H9 (cell line): ENCODE measurements around the gene NEAT1. TPM values are rescaled to one million over a fixed set of nuclear protein-coding genes. Genes with fewer than 3 reads are reported as not detected.

Source experiments
- DNase-seq: peaks from one replicate; pipeline ENCODE4 v3.0.0-alpha.2; 2017
- H2AFZ ChIP-seq: one replicate; pipeline ENCODE4 v1.6.1; 2013; ENCODE audit warnings: mild to moderate bottlenecking, low read length, control low read depth, moderate library complexity
- H2AK5ac ChIP-seq: 2 replicates; pipeline ENCODE4 v1.6.1; 2013; ENCODE audit warnings: low read length, control low read depth, mixed read lengths; ENCODE audit not compliant: insufficient read length
- H2BK120ac ChIP-seq: one replicate; pipeline ENCODE4 v1.6.1; 2013; ENCODE audit warnings: low read depth, mild to moderate bottlenecking, low read length, control low read depth, inconsistent platforms; ENCODE audit not compliant: poor library complexity, severe bottlenecking
- H2BK12ac ChIP-seq: 2 replicates; pipeline ENCODE4 v1.6.1; 2013; ENCODE audit warnings: low read length, control low read depth, mixed read lengths, low read depth; ENCODE audit not compliant: insufficient read length
- H2BK15ac ChIP-seq: 2 replicates; pipeline ENCODE4 v1.6.1; 2013; ENCODE audit warnings: low read depth, low read length, control low read depth
- H2BK20ac ChIP-seq: one replicate; pipeline ENCODE4 v1.6.1; 2013; ENCODE audit warnings: low read depth, mild to moderate bottlenecking, low read length, control low read depth, inconsistent platforms; ENCODE audit not compliant: poor library complexity, severe bottlenecking
- H2BK5ac ChIP-seq: 2 replicates; pipeline ENCODE4 v1.6.1; 2013; ENCODE audit warnings: low read length, control low read depth, mixed read lengths; ENCODE audit not compliant: insufficient read length
- H3K14ac ChIP-seq: 2 replicates; pipeline ENCODE4 v1.6.1; 2013; ENCODE audit warnings: low read length, control low read depth; ENCODE audit not compliant: insufficient read depth
- H3K18ac ChIP-seq: 2 replicates; pipeline ENCODE4 v1.6.1; 2013; ENCODE audit warnings: low read depth, mild to moderate bottlenecking, mixed read lengths, low read length, control low read depth; ENCODE audit not compliant: insufficient read length
- H3K23ac ChIP-seq: 2 replicates; pipeline ENCODE4 v1.6.1; 2013; ENCODE audit warnings: low read length, control low read depth, mixed read lengths, low read depth; ENCODE audit not compliant: insufficient read length
- H3K23me2 ChIP-seq: 2 replicates; pipeline ENCODE4 v1.6.1; 2013; ENCODE audit warnings: low read depth, mild to moderate bottlenecking, mixed read lengths, low read length, control low read depth; ENCODE audit not compliant: insufficient read length, poor library complexity, severe bottlenecking
- H3K27ac ChIP-seq: 2 replicates; pipeline ENCODE4 v1.5.1; 2013; ENCODE audit warnings: low read length, control low read depth, mixed read lengths, low read depth; ENCODE audit not compliant: insufficient read length
- H3K27me3 ChIP-seq: 2 replicates; pipeline ENCODE4 v1.6.1; 2013; ENCODE audit warnings: low read length, control low read depth, inconsistent platforms; ENCODE audit not compliant: insufficient read depth
- H3K4ac ChIP-seq: 2 replicates; pipeline ENCODE4 v1.6.1; 2013; ENCODE audit warnings: low read depth, mild to moderate bottlenecking, control low read depth, inconsistent platforms, low read length, moderate library complexity
- H3K4me1 ChIP-seq: 2 replicates; pipeline ENCODE4 v1.6.1; 2013; ENCODE audit warnings: low read length, control low read depth, inconsistent platforms; ENCODE audit not compliant: insufficient read depth
- H3K4me2 ChIP-seq: 2 replicates; pipeline ENCODE4 v1.6.1; 2013; ENCODE audit warnings: low read length, control low read depth, mixed read lengths; ENCODE audit not compliant: insufficient read length, insufficient read depth
- H3K56ac ChIP-seq: 2 replicates; pipeline ENCODE4 v1.6.1; 2013; ENCODE audit warnings: low read depth, mild to moderate bottlenecking, mixed read lengths, low read length, control low read depth; ENCODE audit not compliant: insufficient read length
- H3K79me1 ChIP-seq: 2 replicates; pipeline ENCODE4 v1.6.1; 2013; ENCODE audit warnings: low read depth, mild to moderate bottlenecking, moderate library complexity, low read length, control low read depth, inconsistent platforms; ENCODE audit not compliant: insufficient read depth, poor library complexity, severe bottlenecking
- H3K79me2 ChIP-seq: 2 replicates; pipeline ENCODE4 v1.6.1; 2013; ENCODE audit warnings: low read length, control low read depth, inconsistent platforms; ENCODE audit not compliant: insufficient read depth
- H3K9ac ChIP-seq: 2 replicates; pipeline ENCODE4 v1.6.1; 2013; ENCODE audit warnings: low read length, control low read depth, mixed read lengths; ENCODE audit not compliant: insufficient read length; ENCODE audit errors: extremely low read depth
- H3K9me3 ChIP-seq: one replicate; pipeline ENCODE4 v1.6.1; 2013; ENCODE audit warnings: low read depth, low read length, inconsistent platforms; ENCODE audit not compliant: control insufficient read depth
- H3T11ph ChIP-seq: one replicate; pipeline ENCODE4 v1.6.1; 2013; ENCODE audit warnings: mild to moderate bottlenecking, low read length, control low read depth, inconsistent platforms
- H4K20me1 ChIP-seq: one replicate; pipeline ENCODE4 v1.6.1; 2013; ENCODE audit not compliant: control insufficient read depth, insufficient read length, insufficient read depth
- H4K5ac ChIP-seq: 2 replicates; pipeline ENCODE4 v1.6.1; 2013; ENCODE audit warnings: low read depth, mild to moderate bottlenecking, mixed read lengths, low read length, control low read depth; ENCODE audit not compliant: insufficient read length
- H4K8ac ChIP-seq: replicated peaks from 2 replicates; pipeline ENCODE4 v1.6.1; 2013; ENCODE audit warnings: low read length, control low read depth, mixed read lengths, low read depth; ENCODE audit not compliant: insufficient read length
- H4K91ac ChIP-seq: 2 replicates; pipeline ENCODE4 v1.6.1; 2013; ENCODE audit warnings: low read depth, mild to moderate bottlenecking, moderate library complexity, mixed read lengths, low read length, control low read depth; ENCODE audit not compliant: insufficient read length
- H3K27ac Mint-ChIP-seq, 3 experiments: 2 replicates in 2 of 3; 3 replicates in 1 of 3; pipeline ENCODE4 v1.8.0; 2020 to 2021; ENCODE audit warnings: mixed read lengths in 3 of 3, mild to moderate bottlenecking in 1 of 3, moderate library complexity in 1 of 3
- H3K27me3 Mint-ChIP-seq: 2 replicates; pipeline ENCODE4 v1.8.0; 2021; ENCODE audit warnings: low read depth, mild to moderate bottlenecking, moderate library complexity, mixed read lengths
- H3K36me3 Mint-ChIP-seq, 3 experiments: 2 replicates in 2 of 3; 3 replicates in 1 of 3; pipeline ENCODE4 v1.8.0; 2020 to 2021; ENCODE audit warnings: low read depth in 3 of 3, mixed read lengths in 3 of 3; ENCODE audit not compliant: insufficient read depth in 1 of 3
- H3K4me1 Mint-ChIP-seq, 2 experiments: 2 replicates each; pipeline ENCODE4 v1.8.0; 2020; ENCODE audit warnings: mixed read lengths in 2 of 2
- H3K4me3 Mint-ChIP-seq, 2 experiments: 2 replicates in 1 of 2; 3 replicates in 1 of 2; pipeline ENCODE4 v1.8.0; 2020 to 2021; ENCODE audit warnings: mild to moderate bottlenecking in 2 of 2, mixed read lengths in 2 of 2, moderate library complexity in 1 of 2
- H3K9me3 Mint-ChIP-seq, 2 experiments: 2 replicates in 1 of 2; 3 replicates in 1 of 2; pipeline ENCODE4 v1.8.0; 2020; ENCODE audit warnings: mild to moderate bottlenecking in 2 of 2, mixed read lengths in 2 of 2, moderate library complexity in 1 of 2
- WGBS: extraction: QIAGEN DNeasy Blood & Tissue Kit; methylation state at CpG from one replicate; pipeline ENCODE4 v1.1.7; 2013; ENCODE audit warnings: missing lambda C conversion rate, low lambda C conversion rate, mixed read lengths; ENCODE audit not compliant: insufficient read length; ENCODE audit errors: extremely low coverage; 5-methylcytosine and 5-hydroxymethylcytosine counted together
- total RNA-seq: library from RNA; stranded (reverse); gene quantifications from 2 replicates; pipeline ENCODE4 v1.2.1, GENCODE V29; 2021
- TF ChIP-seq, protein P1 (sequence below): fragments of 200-600 bp; sonication (generic); conservative IDR thresholded peaks from 3 replicates; pipeline ENCODE4 v1.8.0; 2021; ENCODE audit warnings: antibody characterized with exemption, mild to moderate bottlenecking

The NEAT1 gene
- total RNA-seq, 1 experiment from 2014 or later = 12.7 TPM

DNA sequence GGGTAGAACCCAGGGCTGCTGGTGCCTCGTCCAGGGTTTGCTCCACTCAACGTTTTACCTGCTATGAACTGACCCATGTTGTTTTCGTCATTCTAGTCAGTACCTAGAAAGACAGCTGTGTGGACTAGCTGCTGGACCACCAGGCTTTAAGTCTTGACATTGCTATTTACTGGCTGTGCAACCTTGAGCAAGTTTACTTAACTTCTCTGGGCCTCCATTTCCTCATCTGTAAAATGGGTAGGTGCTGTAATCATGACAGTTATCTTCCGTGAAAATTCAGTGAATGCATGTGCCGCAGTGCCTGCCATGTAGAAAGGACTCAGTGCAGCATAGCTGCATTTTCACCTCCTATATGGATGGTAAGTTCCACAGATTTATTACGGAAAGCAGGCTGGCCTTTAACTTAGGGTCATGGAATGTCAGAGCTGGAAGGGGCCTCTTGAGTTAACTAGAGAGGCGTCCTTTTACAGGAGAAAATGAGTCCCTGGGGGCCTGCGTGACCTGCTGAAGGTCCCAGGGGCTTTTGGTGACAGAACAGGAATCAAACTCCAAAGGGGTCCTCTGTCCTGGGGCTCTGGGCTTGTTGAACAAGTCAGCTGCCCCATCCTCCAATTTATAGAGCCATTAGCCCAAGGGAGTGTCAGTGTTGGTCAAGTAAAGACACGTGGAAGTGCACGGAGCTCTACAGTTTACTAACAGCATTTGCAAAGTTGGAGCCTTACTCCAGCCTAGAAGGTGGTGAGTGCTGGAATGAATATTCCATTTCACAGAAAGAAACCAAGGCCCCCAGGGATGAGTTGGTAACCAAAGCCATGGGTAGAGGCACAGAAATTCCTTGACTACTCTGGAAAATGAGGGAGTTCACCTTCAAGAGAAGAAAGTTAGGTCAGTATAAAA lies 64.2 kb downstream of the NEAT1 start:
- peak overlapping the region; percentile 27 for H2BK120ac ChIP-seq
- no peak overlapping the region for H3K9ac ChIP-seq
- H3K9me3 ChIP-seq = no peaks in the 10 kb centered on the region
- H2AK5ac ChIP-seq = peak overlapping the region; percentile 19
- H3K4me1 ChIP-seq = peaks cover 25% of the 10 kb centered on the region
- H3K27ac Mint-ChIP-seq = peak overlapping the region; percentile 96 to 98 (median 97)
- no peaks in the 10 kb centered on the region for H3K79me1 ChIP-seq
- no peaks in the 10 kb centered on the region for H4K20me1 ChIP-seq
- peak overlapping the region; percentile 27 for H3K4me2 ChIP-seq
- no peaks in the 10 kb centered on the region for H3K27me3 ChIP-seq
- no peak overlapping the region for H3K23ac ChIP-seq
- H3K36me3 Mint-ChIP-seq = no peaks in the 10 kb centered on the region; a peak in 1 of 7 replicates
- peaks cover 70 to 71% of the 10 kb centered on the region in 2 experiments for H3K4me1 Mint-ChIP-seq
- no CpG with 5 or more reads among the region's 10 CpGs for WGBS
- no peak overlapping the region for H3K56ac ChIP-seq
- H3K9me3 Mint-ChIP-seq = no peaks in the 10 kb centered on the region; a peak in 1 of 5 replicates
- peak overlapping the region; percentile 87 for H2BK5ac ChIP-seq
- H3K4me3 Mint-ChIP-seq = peak overlapping the region in 1 of 2 experiments; percentile 78; a peak in 3 of 5 replicates
- peaks cover 6% of the 10 kb centered on the region for H3K27me3 Mint-ChIP-seq
- no peak overlapping the region for H2BK20ac ChIP-seq
- H2BK15ac ChIP-seq = no peak overlapping the region
- H3K18ac ChIP-seq = peak overlapping the region; percentile 89
- peaks cover 13% of the 10 kb centered on the region for H3K23me2 ChIP-seq
- H4K5ac ChIP-seq = peak overlapping the region; percentile 50
- peak overlapping the region; percentile 70 for H4K91ac ChIP-seq
- H3K79me2 ChIP-seq = no peaks in the 10 kb centered on the region
- peak overlapping the region; percentile 74 for H3K4ac ChIP-seq
- peak overlapping the region; percentile 78 for H2BK12ac ChIP-seq
- H3T11ph ChIP-seq = peak overlapping the region; percentile 81
- H3K27ac ChIP-seq = peak overlapping the region; percentile 95
- H3K14ac ChIP-seq = peak overlapping the region; percentile 80; the same call in 1 of the 2 replicates
- TF ChIP-seq, protein P1, sequence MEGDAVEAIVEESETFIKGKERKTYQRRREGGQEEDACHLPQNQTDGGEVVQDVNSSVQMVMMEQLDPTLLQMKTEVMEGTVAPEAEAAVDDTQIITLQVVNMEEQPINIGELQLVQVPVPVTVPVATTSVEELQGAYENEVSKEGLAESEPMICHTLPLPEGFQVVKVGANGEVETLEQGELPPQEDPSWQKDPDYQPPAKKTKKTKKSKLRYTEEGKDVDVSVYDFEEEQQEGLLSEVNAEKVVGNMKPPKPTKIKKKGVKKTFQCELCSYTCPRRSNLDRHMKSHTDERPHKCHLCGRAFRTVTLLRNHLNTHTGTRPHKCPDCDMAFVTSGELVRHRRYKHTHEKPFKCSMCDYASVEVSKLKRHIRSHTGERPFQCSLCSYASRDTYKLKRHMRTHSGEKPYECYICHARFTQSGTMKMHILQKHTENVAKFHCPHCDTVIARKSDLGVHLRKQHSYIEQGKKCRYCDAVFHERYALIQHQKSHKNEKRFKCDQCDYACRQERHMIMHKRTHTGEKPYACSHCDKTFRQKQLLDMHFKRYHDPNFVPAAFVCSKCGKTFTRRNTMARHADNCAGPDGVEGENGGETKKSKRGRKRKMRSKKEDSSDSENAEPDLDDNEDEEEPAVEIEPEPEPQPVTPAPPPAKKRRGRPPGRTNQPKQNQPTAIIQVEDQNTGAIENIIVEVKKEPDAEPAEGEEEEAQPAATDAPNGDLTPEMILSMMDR = no peak
- no peak overlapping the region for H4K8ac ChIP-seq
- no peak overlapping the region for H2AFZ ChIP-seq
- DNase-seq = no peak
